ENCODE data around the gene TIMM23B.
"Not testable (repeated sequence)": the region's sequence is repeated elsewhere in the genome, so short reads cannot be mapped to it uniquely, and the experiment has no call there.

Gene TIMM23B

DNA sequence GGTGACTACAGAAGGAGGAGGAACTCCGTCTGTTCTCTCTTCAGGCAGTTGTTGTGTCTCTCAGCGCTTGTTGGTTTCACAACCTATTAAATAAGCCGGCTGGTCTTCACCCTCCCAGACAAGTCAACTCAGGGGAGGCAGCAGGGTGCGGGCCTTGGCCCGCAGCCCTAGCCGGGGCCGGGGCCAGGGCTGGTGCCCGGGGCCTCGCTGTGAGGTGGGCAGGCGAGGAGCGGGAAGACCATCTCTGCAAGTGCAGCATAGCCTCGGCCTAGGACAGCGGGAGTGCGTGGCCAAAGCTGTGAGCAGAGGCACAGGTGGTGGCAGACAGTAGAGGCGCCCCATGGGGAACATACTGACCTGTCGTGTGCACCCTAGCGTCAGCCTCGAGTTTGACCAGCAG is 46.5 kb downstream of the TIMM23B start, which contains the start of gene AGAP6:
Gene AGAP6, plus strand, starts transcription at position 31 of the 400 bp plus-strand sequence. Its CDS starts 310 bp downstream, at position 341.
- not testable (repeated sequence) for H3K9me3 ChIP-seq (ENCODE audit: control insufficient read depth, insufficient read depth, low read length); H3K27ac ChIP-seq (ENCODE audit: low read depth, low read length); H3K36me3 ChIP-seq (ENCODE audit: control insufficient read depth, insufficient read depth, low read length); H3K9ac ChIP-seq (ENCODE audit: low read depth, low read length); H3K4me1 ChIP-seq (ENCODE audit: control insufficient read depth, insufficient read depth, low read length); H3K4me3 ChIP-seq (ENCODE audit: low read depth, low read length); H3K27me3 ChIP-seq (ENCODE audit: control insufficient read depth, insufficient read depth, low read length)

DNA sequence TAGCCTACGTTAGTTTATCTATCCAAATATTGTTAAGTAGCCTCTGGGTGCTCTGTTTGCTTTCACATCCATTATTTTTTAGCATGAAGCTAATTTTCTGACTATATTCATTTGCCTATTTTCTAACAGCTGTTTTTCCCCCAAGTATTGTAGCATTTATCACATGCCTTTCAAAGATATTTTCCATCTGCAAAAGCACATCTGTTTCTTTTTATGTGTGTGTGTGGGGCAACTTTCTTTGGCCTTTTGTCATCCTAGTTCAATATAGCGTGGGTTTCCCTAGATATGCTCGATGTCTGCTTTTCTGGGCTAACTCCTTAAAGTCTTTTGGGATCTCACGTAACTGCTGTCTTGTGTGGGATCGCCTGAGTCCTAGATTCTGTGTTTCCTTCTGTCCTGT is 53.5 kb downstream of the TIMM23B start:
- H3K27ac ChIP-seq (ENCODE audit: low read depth, low read length); H3K9ac ChIP-seq (ENCODE audit: low read depth, low read length); H3K4me3 ChIP-seq (ENCODE audit: low read depth, low read length); H3K9me3 ChIP-seq (ENCODE audit: control insufficient read depth, insufficient read depth, low read length); H3K4me1 ChIP-seq (ENCODE audit: control insufficient read depth, insufficient read depth, low read length); H3K27me3 ChIP-seq (ENCODE audit: control insufficient read depth, insufficient read depth, low read length); H3K36me3 ChIP-seq (ENCODE audit: control insufficient read depth, insufficient read depth, low read length): not testable (repeated sequence)

DNA sequence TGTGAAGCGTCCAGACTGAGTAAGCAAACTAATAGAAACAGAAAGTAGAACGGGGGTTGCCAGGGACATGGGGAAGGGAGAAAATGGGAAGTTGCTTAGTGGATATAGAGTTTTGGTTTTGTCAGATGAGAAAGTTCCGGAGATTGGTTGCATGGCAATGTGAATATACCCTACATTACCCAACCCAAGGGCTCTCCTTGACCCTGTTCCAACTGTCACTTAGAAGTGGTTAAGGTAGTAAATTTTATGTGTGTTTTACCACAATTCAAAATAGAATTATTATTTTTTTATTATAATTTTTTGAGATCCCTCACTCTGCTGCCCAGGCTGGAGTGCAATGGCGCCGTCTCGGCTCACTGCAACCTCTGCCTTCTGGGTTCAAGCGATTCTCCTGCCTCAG is 72.2 kb downstream of the TIMM23B start:
- H3K4me3 ChIP-seq (ENCODE audit: low read depth, low read length); H3K9me3 ChIP-seq (ENCODE audit: control insufficient read depth, insufficient read depth, low read length); H3K27me3 ChIP-seq (ENCODE audit: control insufficient read depth, insufficient read depth, low read length); H3K9ac ChIP-seq (ENCODE audit: low read depth, low read length); H3K36me3 ChIP-seq (ENCODE audit: control insufficient read depth, insufficient read depth, low read length); H3K27ac ChIP-seq (ENCODE audit: low read depth, low read length); H3K4me1 ChIP-seq (ENCODE audit: control insufficient read depth, insufficient read depth, low read length): not testable (repeated sequence)

DNA sequence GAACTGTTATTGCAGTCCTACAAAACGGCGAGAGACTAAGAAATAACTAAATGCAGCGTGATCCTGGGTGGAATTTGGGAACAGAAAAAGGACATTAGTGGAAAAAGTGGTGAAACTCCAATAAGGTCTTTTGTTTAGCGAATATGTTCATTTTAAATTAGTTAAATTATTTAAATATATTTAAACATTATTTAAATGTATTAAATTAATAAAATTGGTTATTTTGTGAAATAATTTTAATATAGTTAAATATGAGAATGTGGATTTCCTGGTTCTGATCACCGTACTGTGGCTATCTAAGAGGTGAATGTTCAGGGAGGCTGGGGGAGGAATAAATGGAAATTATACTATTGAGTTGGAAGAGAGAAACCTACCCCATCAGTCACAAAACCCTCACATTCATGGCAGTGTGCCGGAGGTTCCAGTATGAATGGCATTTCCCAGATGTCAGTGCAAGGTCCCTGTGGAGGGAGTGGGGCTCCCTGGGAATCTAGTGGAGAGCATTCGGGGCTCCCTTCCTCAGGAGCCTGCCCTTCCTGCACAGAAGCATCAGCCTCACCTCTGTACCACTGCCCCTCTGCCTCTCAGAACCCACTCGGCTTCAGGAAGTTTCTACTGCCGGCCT is 73.9 kb downstream of the TIMM23B start:
- not testable (repeated sequence) for H3K4me3 ChIP-seq (ENCODE audit: low read depth, low read length); H3K27me3 ChIP-seq (ENCODE audit: control insufficient read depth, insufficient read depth, low read length); H3K36me3 ChIP-seq (ENCODE audit: control insufficient read depth, insufficient read depth, low read length); H3K27ac ChIP-seq (ENCODE audit: low read depth, low read length); H3K9ac ChIP-seq (ENCODE audit: low read depth, low read length); H3K4me1 ChIP-seq (ENCODE audit: control insufficient read depth, insufficient read depth, low read length); H3K9me3 ChIP-seq (ENCODE audit: control insufficient read depth, insufficient read depth, low read length)

DNA sequence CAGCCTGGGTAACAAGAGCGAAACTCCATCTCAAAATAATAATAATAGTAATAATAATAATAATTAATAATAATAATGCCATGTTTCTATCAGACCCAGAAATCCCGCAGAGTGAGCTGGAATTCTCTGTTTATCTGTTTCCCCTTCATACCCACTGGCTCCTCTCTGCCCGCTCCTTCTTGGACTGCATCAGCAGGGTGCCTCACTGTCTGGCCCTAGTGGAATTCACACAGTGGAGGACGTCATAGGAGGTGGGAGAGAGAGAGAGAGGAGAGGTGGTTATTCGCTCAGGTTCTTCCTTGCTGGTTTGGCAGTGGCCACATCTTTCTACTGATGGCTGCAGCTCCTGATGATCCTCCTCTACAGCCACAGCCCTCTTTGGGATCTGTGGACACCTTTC is 75.1 kb downstream of the TIMM23B start:
- not testable (repeated sequence) for H3K4me3 ChIP-seq (ENCODE audit: low read depth, low read length); H3K36me3 ChIP-seq (ENCODE audit: control insufficient read depth, insufficient read depth, low read length); H3K4me1 ChIP-seq (ENCODE audit: control insufficient read depth, insufficient read depth, low read length); H3K9ac ChIP-seq (ENCODE audit: low read depth, low read length); H3K27ac ChIP-seq (ENCODE audit: low read depth, low read length); H3K27me3 ChIP-seq (ENCODE audit: control insufficient read depth, insufficient read depth, low read length); H3K9me3 ChIP-seq (ENCODE audit: control insufficient read depth, insufficient read depth, low read length)

DNA sequence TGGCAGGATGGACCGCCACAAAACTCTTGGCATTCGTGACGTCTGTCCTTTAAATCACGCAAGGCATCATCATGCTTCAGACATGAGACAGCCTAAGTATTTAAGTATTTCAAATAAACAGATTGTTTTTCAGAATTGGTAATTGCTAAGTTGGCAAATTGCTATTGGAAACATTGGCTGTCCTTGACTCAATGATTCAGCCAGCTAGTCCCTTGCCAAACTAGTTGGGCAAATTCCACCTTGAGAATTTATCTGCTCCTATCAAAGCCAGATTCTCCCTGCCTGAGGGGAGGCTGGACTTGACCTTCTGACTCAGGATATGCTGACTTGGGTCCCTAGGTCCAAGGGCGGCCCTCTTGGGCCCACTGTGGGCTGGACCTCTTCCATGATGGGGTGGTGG is 75.8 kb downstream of the TIMM23B start:
- H3K27me3 ChIP-seq (ENCODE audit: control insufficient read depth, insufficient read depth, low read length); H3K36me3 ChIP-seq (ENCODE audit: control insufficient read depth, insufficient read depth, low read length); H3K27ac ChIP-seq (ENCODE audit: low read depth, low read length); H3K9ac ChIP-seq (ENCODE audit: low read depth, low read length); H3K9me3 ChIP-seq (ENCODE audit: control insufficient read depth, insufficient read depth, low read length); H3K4me3 ChIP-seq (ENCODE audit: low read depth, low read length); H3K4me1 ChIP-seq (ENCODE audit: control insufficient read depth, insufficient read depth, low read length): not testable (repeated sequence)

DNA sequence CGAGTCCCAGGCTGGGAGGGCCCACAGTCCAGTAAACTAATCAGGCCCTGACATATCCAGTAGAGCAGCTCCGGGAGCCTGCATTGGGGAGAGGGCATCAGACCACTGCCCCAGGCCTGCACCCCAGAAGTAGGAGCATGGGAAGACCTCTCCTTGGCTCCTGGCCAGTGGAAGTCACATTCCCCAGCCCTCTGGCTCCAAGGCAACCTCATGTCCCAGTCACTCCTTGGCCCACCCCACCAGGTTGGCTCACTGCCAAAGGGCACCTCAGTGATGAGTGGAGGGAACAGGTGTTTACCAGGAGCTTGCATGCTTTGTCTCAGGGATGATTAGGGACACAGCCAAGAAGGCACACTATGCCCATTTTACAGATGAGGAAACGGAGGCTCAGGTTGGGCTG is 77.4 kb downstream of the TIMM23B start:
- H3K27ac ChIP-seq (ENCODE audit: low read depth, low read length); H3K4me3 ChIP-seq (ENCODE audit: low read depth, low read length); H3K27me3 ChIP-seq (ENCODE audit: control insufficient read depth, insufficient read depth, low read length); H3K9me3 ChIP-seq (ENCODE audit: control insufficient read depth, insufficient read depth, low read length); H3K9ac ChIP-seq (ENCODE audit: low read depth, low read length); H3K4me1 ChIP-seq (ENCODE audit: control insufficient read depth, insufficient read depth, low read length); H3K36me3 ChIP-seq (ENCODE audit: control insufficient read depth, insufficient read depth, low read length): not testable (repeated sequence)

DNA sequence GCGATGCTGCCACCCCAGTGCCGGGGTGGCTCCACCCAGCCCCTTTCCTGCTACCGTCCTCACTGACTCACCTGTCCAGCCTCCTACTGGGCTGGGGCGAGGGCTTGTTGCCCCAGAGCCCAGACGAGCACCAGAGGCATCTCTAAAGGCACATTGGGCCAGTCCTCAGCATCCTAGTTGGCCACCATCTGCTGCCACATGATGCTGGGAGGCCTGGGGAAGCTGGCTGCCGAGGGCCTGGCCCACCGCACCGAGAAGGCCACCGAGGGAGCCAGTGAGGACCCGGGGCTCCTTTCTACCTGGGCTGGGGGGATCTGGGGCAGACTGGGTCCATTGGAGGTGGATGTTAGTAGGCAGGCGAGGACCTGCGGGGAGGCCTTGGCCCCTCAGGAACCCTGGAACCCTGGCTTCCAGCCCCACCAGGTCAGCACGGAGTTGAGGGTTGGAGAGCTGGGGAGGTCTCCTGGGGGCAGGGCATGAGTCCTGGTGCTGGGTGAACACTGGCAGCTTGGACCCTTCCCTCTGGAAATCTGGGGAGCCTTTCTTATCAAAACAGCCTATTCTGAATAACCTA is 78.7 kb downstream of the TIMM23B start:
- H3K27me3 ChIP-seq (ENCODE audit: control insufficient read depth, insufficient read depth, low read length); H3K27ac ChIP-seq (ENCODE audit: low read depth, low read length); H3K9me3 ChIP-seq (ENCODE audit: control insufficient read depth, insufficient read depth, low read length); H3K4me1 ChIP-seq (ENCODE audit: control insufficient read depth, insufficient read depth, low read length); H3K9ac ChIP-seq (ENCODE audit: low read depth, low read length); H3K4me3 ChIP-seq (ENCODE audit: low read depth, low read length); H3K36me3 ChIP-seq (ENCODE audit: control insufficient read depth, insufficient read depth, low read length): not testable (repeated sequence)

DNA sequence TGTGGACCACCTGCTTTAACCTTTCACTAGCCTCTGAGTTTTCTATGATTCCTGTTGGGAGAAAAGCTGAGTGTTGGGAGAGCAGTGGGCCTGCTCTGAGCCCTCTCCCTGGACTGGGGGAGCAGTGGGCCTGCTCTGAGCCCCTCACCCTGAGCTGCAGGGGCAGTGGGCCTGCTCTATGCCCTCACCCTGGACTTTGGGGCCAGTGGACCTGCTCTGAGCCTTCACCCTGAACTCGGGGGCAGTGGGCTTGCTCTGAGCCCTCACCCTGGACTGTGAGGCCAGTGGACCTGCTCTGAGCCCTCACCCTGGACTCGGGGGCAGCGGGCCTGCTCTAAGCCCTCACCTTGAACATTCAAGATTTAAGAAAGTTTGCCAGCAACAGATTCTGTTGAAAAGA is 79.8 kb downstream of the TIMM23B start:
- no peaks in the 10 kb centered on the region for H3K27me3 ChIP-seq (ENCODE audit: control insufficient read depth, insufficient read depth, low read length)
- no peaks in the 10 kb centered on the region for H3K4me1 ChIP-seq (ENCODE audit: control insufficient read depth, insufficient read depth, low read length)
- no peak overlapping the region for H3K4me3 ChIP-seq (ENCODE audit: low read depth, low read length)
- H3K36me3 ChIP-seq (ENCODE audit: control insufficient read depth, insufficient read depth, low read length) = no peaks in the 10 kb centered on the region
- H3K9ac ChIP-seq (ENCODE audit: low read depth, low read length) = no peak overlapping the region
- no peaks in the 10 kb centered on the region for H3K9me3 ChIP-seq (ENCODE audit: control insufficient read depth, insufficient read depth, low read length)
- no peak overlapping the region for H3K27ac ChIP-seq (ENCODE audit: low read depth, low read length)

Measured in HUES48 (cell line).